Measurements from ENCODE around the gene PGGHG.

DNA sequence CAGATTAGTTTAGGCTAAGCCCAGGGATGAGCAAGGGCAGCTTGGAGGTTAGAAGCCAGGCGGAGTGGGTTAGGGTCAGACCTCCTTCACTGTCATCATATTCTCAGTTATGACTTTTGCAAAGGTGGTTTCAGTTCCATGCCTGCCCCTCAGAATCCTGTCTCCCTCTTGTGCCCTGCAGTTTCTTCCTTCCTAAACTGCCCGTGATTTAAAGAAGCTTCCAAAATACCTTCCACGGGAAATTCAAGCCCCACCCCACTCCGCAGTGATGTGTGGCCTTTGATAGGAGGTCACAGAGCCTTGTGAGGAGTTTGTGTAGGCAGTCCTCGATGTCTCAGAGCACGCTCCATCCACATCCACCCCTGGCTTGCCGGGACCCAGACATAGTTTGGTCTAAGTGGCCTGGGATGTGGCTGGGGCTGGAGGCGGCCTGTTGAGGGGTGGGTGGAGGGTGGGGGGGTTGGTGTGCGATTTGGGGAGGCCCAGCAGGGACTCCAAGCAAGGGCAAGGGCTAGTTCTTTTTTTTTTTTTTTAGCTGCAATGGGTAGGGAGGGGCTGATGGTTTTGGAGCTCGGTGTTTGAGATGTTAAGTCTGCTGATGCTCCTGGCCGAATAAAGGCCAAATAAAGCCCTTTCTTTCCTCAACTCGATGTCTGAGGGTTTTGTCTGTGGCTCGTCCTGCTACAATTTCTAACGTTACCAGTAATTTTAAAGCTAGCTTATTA lies 23.3 kb downstream of the PGGHG start:
- TF ChIP-seq POLR2A (IDR thresholded peaks at IDR 0.05; ENCODE audit: low read depth, low read length): no peak
- TF ChIP-seq POLR2AphosphoS5 (IDR thresholded peaks at IDR 0.05; ENCODE audit: low read depth, low read length): no peak
- TF ChIP-seq TAF1 (IDR thresholded peaks at IDR 0.05; ENCODE audit: borderline replicate concordance, low read depth, low read length): no peak
